PC-9 (cell line): ENCODE measurements around the gene ALKBH2. TPM values are rescaled to one million over a fixed set of nuclear protein-coding genes. Genes with fewer than 3 reads are reported as not detected.
A peak's percentile ranks its signal among the peaks of the same experiment; 100 is the strongest.

Source experiments
- BruUV-seq: library from RNA; stranded (reverse); fragments of 400-500 nt; replicated peaks from 2 replicates; lab custom pipeline; 2021; lab: Mats Ljungman, UMichigan
- CTCF ChIA-PET: fragments of 300-600 bp; sonication (Branson Sonifier 250); formaldehyde crosslinking; loops from one replicate; lab custom pipeline; 2022; ENCODE audit warnings: antibody characterized with exemption; lab: Charles Lee
- POLR2A ChIA-PET: fragments of 300-600 bp; sonication (Branson Sonifier 250); formaldehyde crosslinking; loops from one replicate; lab custom pipeline; 2022; ENCODE audit warnings: antibody characterized with exemption; ENCODE audit not compliant: unreplicated experiment; lab: Charles Lee
- DNase-seq, 2 experiments: peaks; one replicate each; pipeline versions ENCODE4 v3.0.0 to v3.0.0-alpha.2; 2015 to 2022; ENCODE audit warnings: mixed read lengths in 1 of 2
- H2AFZ ChIP-seq: fragments of 200-600 bp; sonication (generic); 2 replicates; pipeline ENCODE4 v1.8.1; 2017; ENCODE audit warnings: antibody characterized with exemption
- H3F3A ChIP-seq: fragments of 200-600 bp; sonication (generic); 2 replicates; pipeline ENCODE4 v1.8.1; 2017; ENCODE audit warnings: antibody characterized with exemption, mild to moderate bottlenecking, low read depth; ENCODE audit not compliant: insufficient read depth
- H3K27ac ChIP-seq: fragments of 200-600 bp; sonication (generic); 2 replicates; pipeline ENCODE4 v1.6.1; 2016; ENCODE audit warnings: mixed run types
- H3K27me3 ChIP-seq: fragments of 200-600 bp; sonication (generic); 2 replicates; pipeline ENCODE4 v1.6.1; 2016; ENCODE audit warnings: low read depth, mixed run types; ENCODE audit not compliant: insufficient read depth
- H3K36me3 ChIP-seq: fragments of 200-600 bp; sonication (generic); 2 replicates; pipeline ENCODE4 v1.6.1; 2016; ENCODE audit warnings: low read depth, mixed run types
- H3K4me1 ChIP-seq: fragments of 200-600 bp; sonication (generic); replicated peaks from 2 replicates; pipeline ENCODE4 v1.6.1; 2016; ENCODE audit warnings: mixed run types; ENCODE audit not compliant: insufficient read depth
- H3K4me2 ChIP-seq: fragments of 200-600 bp; sonication (generic); 2 replicates; pipeline ENCODE4 v1.6.1; 2017; ENCODE audit warnings: mixed run types
- H3K4me3 ChIP-seq: fragments of 200-600 bp; sonication (generic); 2 replicates; pipeline ENCODE4 v1.6.1; 2016; ENCODE audit warnings: mixed run types
- H3K79me2 ChIP-seq: fragments of 200-600 bp; sonication (generic); 2 replicates; pipeline ENCODE4 v1.6.1; 2017; ENCODE audit warnings: low read depth, mixed run types
- H3K9me2 ChIP-seq: fragments of 200-600 bp; sonication (generic); 2 replicates; pipeline ENCODE4 v1.8.1; 2017; ENCODE audit warnings: mild to moderate bottlenecking; ENCODE audit not compliant: insufficient read depth
- H3K9me3 ChIP-seq: fragments of 200-600 bp; sonication (generic); 2 replicates; pipeline ENCODE4 v1.8.1; 2016; ENCODE audit warnings: low read depth; ENCODE audit not compliant: insufficient read depth
- H4K20me1 ChIP-seq: fragments of 200-600 bp; sonication (generic); 2 replicates; pipeline ENCODE4 v1.8.1; 2017; ENCODE audit not compliant: insufficient read depth
- EZH2 ChIP-seq: fragments of 200-600 bp; sonication (generic); IDR thresholded peaks from 2 replicates; pipeline ENCODE4 v1.8.0; 2017; ENCODE audit warnings: antibody characterized with exemption, low read depth
- intact Hi-C: fragments of 100-400 bp; cut with micrococcal nuclease; formaldehyde crosslinking; loops from one replicate; pipeline ENCODE4 v1.10.0; 2022; ENCODE audit not compliant: unreplicated experiment
- total RNA-seq: library from RNA; stranded (reverse); gene quantifications from 2 replicates; pipeline ENCODE4 v1.2.3, GENCODE V29; 2021
- TF ChIP-seq, protein P1 (sequence below): fragments of 200-600 bp; sonication (generic); conservative IDR thresholded peaks from 2 replicates; pipeline ENCODE4 v1.6.1; 2017; ENCODE audit warnings: mixed run types, antibody characterized with exemption, mild to moderate bottlenecking, moderate library complexity

The ALKBH2 gene
- total RNA-seq, 1 experiment from 2014 or later = 14.9 TPM

DNA sequence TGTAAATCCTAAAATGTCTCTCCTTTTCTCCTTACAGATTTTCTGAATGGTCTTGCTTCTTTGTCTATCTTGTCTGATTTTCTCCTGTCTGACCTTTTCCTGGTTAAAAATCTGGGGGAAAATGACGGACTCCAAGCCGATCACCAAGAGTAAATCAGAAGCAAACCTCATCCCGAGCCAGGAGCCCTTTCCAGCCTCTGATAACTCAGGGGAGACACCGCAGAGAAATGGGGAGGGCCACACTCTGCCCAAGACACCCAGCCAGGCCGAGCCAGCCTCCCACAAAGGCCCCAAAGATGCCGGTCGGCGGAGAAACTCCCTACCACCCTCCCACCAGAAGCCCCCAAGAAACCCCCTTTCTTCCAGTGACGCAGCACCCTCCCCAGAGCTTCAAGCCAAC, 46.1 kb upstream of the ALKBH2 start:
- Histone ChIP-seq H2AFZ (no peak overlapping the region), H3K27me3 (peaks cover 37% of the 10 kb centered on the region), H3F3A (no peaks in the 10 kb centered on the region), H3K9me2 (no peaks in the 10 kb centered on the region), H3K27ac (no peak overlapping the region), H3K4me1 (no peaks in the 10 kb centered on the region), H3K36me3 (no peaks in the 10 kb centered on the region), H3K4me3 (no peak overlapping the region), H3K4me2 (no peak overlapping the region), H4K20me1 (no peaks in the 10 kb centered on the region), H3K79me2 (no peaks in the 10 kb centered on the region), H3K9me3 (no peaks in the 10 kb centered on the region)
- intact Hi-C loops = no loop called here
- no TSS peak for BruUV-seq
- DNase-seq = no peak
- TF ChIP-seq, protein P1, sequence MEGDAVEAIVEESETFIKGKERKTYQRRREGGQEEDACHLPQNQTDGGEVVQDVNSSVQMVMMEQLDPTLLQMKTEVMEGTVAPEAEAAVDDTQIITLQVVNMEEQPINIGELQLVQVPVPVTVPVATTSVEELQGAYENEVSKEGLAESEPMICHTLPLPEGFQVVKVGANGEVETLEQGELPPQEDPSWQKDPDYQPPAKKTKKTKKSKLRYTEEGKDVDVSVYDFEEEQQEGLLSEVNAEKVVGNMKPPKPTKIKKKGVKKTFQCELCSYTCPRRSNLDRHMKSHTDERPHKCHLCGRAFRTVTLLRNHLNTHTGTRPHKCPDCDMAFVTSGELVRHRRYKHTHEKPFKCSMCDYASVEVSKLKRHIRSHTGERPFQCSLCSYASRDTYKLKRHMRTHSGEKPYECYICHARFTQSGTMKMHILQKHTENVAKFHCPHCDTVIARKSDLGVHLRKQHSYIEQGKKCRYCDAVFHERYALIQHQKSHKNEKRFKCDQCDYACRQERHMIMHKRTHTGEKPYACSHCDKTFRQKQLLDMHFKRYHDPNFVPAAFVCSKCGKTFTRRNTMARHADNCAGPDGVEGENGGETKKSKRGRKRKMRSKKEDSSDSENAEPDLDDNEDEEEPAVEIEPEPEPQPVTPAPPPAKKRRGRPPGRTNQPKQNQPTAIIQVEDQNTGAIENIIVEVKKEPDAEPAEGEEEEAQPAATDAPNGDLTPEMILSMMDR = no peak
- no peak for TF ChIP-seq EZH2
- POLR2A ChIA-PET = no interaction called here
- CTCF ChIA-PET = no interaction called here

DNA sequence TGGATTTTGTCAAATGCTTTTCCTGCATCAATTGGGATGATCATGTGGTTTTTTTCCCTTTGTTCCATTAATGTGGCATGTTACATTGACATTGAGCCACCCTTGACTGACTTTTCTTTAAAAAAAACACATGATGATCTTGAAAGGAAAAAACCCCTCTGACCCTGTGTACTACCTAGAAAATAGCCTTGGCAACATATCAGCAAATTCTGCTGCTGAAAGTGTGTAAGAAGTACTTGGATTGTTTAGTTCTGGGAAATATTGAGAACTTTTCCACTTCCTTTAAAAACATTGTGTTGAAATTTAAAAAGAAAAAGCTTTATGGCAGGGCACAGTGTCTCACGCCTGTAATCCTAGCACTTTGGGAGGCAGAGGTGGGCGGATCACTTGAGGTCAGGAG, 43.8 kb upstream of the ALKBH2 start:
- H3K27ac ChIP-seq = no peak overlapping the region
- no peaks in the 10 kb centered on the region for H3K36me3 ChIP-seq
- no peak overlapping the region for H3K4me3 ChIP-seq
- CTCF ChIA-PET = interaction anchor here (0.6 kb wide), 1 partner anchor 16 kb away, joined by 3 read pairs; no protein-coding TSS in a partner anchor
- no peaks in the 10 kb centered on the region for H3K9me3 ChIP-seq
- H4K20me1 ChIP-seq = no peaks in the 10 kb centered on the region
- TF ChIP-seq EZH2 = no peak
- TF ChIP-seq, protein P1 = no peak
- intact Hi-C loops = no loop called here
- no peak for DNase-seq
- no peaks in the 10 kb centered on the region for H3K9me2 ChIP-seq
- POLR2A ChIA-PET = no interaction called here
- H3K27me3 ChIP-seq = peaks cover 55% of the 10 kb centered on the region
- no peaks in the 10 kb centered on the region for H3K4me1 ChIP-seq
- H2AFZ ChIP-seq = no peak overlapping the region
- no peaks in the 10 kb centered on the region for H3K79me2 ChIP-seq
- no TSS peak for BruUV-seq
- no peaks in the 10 kb centered on the region for H3F3A ChIP-seq
- no peak overlapping the region for H3K4me2 ChIP-seq

DNA sequence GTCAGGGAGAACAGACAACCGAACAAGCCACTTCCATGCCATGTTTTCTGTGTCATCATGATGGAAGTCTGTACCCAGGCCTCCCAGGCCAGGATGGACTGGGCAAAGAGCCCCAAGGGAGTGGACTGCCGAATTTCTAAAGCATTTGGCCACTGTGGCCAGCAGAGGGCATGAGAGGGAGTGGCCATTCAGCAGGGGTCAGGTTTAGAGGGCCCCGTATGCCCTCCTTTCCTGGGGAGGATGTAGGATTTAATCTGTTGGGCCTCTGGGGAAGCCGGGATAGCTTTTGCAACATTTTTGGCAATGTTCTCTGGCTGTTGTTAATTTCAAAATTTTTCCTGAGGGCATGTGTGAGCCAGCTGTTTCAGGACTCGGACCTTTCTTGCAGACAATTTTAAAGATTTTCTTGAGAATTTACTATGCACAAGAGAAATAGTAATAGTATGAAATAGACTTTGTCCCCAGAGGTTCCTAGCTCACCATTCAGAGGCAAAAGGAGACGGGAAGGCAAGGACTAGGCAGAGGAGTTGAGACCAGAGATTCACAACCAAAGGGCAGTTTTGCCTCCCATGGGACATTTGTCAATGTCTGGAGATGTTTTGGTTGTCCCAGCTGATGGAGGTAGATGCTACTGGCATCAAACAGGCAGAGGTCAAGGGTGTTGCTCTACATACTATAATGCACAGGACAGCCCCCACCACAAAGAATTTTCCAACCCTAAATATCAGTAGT, 41.1 kb upstream of the ALKBH2 start:
- H3K36me3 ChIP-seq = no peaks in the 10 kb centered on the region
- no peak overlapping the region for H3K27ac ChIP-seq
- H3K4me2 ChIP-seq = no peak overlapping the region
- H2AFZ ChIP-seq = no peak overlapping the region
- no peaks in the 10 kb centered on the region for H4K20me1 ChIP-seq
- no peaks in the 10 kb centered on the region for H3F3A ChIP-seq
- H3K9me2 ChIP-seq = no peaks in the 10 kb centered on the region
- intact Hi-C loops = no loop called here
- no peak overlapping the region for H3K4me3 ChIP-seq
- 0 out of 2 replicates have a peak, but pooled peaks cover 4% of the 10 kb centered on the region for H3K4me1 ChIP-seq
- BruUV-seq = no TSS peak
- no peaks in the 10 kb centered on the region for H3K79me2 ChIP-seq
- H3K9me3 ChIP-seq = no peaks in the 10 kb centered on the region
- DNase-seq = peak in 1 of 2 experiments; percentile 11
- no peak for TF ChIP-seq EZH2
- TF ChIP-seq, protein P1 = peak; percentile 74
- peaks cover 47% of the 10 kb centered on the region for H3K27me3 ChIP-seq
- POLR2A ChIA-PET = no interaction called here
- CTCF ChIA-PET = no interaction called here
